Measurements from ENCODE around the gene MGAT5.

DNA sequence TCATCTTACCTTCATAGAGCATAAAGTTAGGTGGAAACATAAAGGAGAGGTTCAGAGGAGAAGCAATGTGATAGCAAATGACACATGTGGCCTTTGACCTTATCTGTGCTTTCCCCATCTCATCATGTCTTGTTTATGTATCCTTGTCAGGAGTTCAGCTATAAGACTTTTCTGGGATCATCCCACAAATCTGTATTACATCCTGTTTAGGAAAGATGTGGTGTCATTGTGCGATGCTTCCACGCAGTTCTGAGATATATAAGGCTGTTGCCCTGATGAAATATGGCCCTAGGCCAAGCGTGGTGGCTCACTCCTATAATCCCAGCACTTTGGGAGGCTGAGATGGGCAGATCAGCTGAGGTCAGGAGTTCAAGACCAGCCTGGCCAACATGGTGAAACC lies 15.5 kb upstream of the MGAT5 start:
- TF ChIP-seq ISL1 (CRISPR knock-in tag; IDR thresholded peaks at IDR 0.05) (no peak), TOX (CRISPR knock-in tag; IDR thresholded peaks at IDR 0.05; ENCODE audit: borderline replicate concordance) (no peak), TCF4 (CRISPR knock-in tag; IDR thresholded peaks at IDR 0.05; ENCODE audit: borderline replicate concordance) (no peak), PPARA (CRISPR knock-in tag; IDR thresholded peaks at IDR 0.05; ENCODE audit: borderline replicate concordance) (no peak), ZFP3 (CRISPR knock-in tag; IDR thresholded peaks at IDR 0.05) (no peak), RARB (CRISPR knock-in tag; IDR thresholded peaks at IDR 0.05) (no peak), OSR1 (CRISPR knock-in tag; IDR thresholded peaks at IDR 0.05) (no peak), ZNF8 (CRISPR knock-in tag; IDR thresholded peaks at IDR 0.05) (no peak), SNAI2 (CRISPR knock-in tag; IDR thresholded peaks at IDR 0.05) (no peak), ARNTL (CRISPR knock-in tag; IDR thresholded peaks at IDR 0.05; ENCODE audit: borderline replicate concordance, low read depth) (no peak)
- TF ChIP-seq, protein P1, sequence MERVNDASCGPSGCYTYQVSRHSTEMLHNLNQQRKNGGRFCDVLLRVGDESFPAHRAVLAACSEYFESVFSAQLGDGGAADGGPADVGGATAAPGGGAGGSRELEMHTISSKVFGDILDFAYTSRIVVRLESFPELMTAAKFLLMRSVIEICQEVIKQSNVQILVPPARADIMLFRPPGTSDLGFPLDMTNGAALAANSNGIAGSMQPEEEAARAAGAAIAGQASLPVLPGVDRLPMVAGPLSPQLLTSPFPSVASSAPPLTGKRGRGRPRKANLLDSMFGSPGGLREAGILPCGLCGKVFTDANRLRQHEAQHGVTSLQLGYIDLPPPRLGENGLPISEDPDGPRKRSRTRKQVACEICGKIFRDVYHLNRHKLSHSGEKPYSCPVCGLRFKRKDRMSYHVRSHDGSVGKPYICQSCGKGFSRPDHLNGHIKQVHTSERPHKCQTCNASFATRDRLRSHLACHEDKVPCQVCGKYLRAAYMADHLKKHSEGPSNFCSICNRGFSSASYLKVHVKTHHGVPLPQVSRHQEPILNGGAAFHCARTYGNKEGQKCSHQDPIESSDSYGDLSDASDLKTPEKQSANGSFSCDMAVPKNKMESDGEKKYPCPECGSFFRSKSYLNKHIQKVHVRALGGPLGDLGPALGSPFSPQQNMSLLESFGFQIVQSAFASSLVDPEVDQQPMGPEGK (CRISPR knock-in tag; IDR thresholded peaks at IDR 0.05; ENCODE audit: borderline replicate concordance), result no peak
- TF ChIP-seq, protein P2, sequence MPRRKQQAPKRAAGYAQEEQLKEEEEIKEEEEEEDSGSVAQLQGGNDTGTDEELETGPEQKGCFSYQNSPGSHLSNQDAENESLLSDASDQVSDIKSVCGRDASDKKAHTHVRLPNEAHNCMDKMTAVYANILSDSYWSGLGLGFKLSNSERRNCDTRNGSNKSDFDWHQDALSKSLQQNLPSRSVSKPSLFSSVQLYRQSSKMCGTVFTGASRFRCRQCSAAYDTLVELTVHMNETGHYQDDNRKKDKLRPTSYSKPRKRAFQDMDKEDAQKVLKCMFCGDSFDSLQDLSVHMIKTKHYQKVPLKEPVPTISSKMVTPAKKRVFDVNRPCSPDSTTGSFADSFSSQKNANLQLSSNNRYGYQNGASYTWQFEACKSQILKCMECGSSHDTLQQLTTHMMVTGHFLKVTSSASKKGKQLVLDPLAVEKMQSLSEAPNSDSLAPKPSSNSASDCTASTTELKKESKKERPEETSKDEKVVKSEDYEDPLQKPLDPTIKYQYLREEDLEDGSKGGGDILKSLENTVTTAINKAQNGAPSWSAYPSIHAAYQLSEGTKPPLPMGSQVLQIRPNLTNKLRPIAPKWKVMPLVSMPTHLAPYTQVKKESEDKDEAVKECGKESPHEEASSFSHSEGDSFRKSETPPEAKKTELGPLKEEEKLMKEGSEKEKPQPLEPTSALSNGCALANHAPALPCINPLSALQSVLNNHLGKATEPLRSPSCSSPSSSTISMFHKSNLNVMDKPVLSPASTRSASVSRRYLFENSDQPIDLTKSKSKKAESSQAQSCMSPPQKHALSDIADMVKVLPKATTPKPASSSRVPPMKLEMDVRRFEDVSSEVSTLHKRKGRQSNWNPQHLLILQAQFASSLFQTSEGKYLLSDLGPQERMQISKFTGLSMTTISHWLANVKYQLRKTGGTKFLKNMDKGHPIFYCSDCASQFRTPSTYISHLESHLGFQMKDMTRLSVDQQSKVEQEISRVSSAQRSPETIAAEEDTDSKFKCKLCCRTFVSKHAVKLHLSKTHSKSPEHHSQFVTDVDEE (CRISPR knock-in tag; IDR thresholded peaks at IDR 0.05), result no peak
